GM23248 (cell line): Measurements from ENCODE around the gene AMY1A.
"Not testable (repeated sequence)": the region's sequence is repeated elsewhere in the genome, so short reads cannot be mapped to it uniquely, and the experiment has no call there.

Experiments
- EZH2 ChIP-seq: fragments of 200-600 bp; sonication (generic); IDR thresholded peaks from 2 replicates; pipeline ENCODE4 v1.6.1; 2018; ENCODE audit warnings: antibody characterized with exemption, mild to moderate bottlenecking; ENCODE audit not compliant: insufficient read depth, poor library complexity, severe bottlenecking
- EZH2phosphoT487 ChIP-seq: fragments of 200-600 bp; sonication (generic); IDR thresholded peaks from 2 replicates; pipeline ENCODE4 v1.6.1; 2018; ENCODE audit warnings: antibody characterized with exemption, moderate library complexity, mild to moderate bottlenecking, low read depth; ENCODE audit not compliant: insufficient read depth

DNA sequence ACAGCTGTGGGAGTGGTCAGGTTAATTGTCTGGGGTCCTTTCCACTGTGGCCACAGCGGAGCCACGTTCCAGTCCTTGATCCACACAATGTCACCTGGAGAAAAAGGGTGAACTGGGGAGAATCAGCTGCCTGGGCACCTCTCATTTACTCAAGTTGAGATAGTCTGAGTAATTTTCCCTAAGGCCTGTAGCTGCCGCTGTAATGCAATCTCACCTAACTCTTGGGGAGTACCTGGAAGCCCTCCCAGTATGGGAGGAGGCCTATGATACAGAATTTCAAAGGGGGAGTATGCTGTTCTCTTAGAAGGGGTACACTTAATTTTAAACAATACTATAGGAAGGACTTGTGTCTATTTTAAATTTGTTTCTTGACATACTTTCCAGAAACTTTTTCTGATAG lies 5.3 kb upstream of the AMY1A start:
- not testable (repeated sequence) for TF ChIP-seq EZH2phosphoT487, EZH2
